GM10266 (cell line): Measurements from ENCODE around the gene C19orf33.

Experiments
- DNase-seq: peaks from one replicate; pipeline ENCODE4 v3.0.0; 2012; ENCODE audit errors: extremely low spot score
- TF ChIP-seq, protein P1 (sequence below): IDR thresholded peaks from 2 replicates; pipeline ENCODE4 v1.5.1; 2012; ENCODE audit warnings: mild to moderate bottlenecking, low read depth; ENCODE audit not compliant: control insufficient read depth, insufficient read depth; ENCODE audit errors: missing control alignments

Gene C19orf33

DNA sequence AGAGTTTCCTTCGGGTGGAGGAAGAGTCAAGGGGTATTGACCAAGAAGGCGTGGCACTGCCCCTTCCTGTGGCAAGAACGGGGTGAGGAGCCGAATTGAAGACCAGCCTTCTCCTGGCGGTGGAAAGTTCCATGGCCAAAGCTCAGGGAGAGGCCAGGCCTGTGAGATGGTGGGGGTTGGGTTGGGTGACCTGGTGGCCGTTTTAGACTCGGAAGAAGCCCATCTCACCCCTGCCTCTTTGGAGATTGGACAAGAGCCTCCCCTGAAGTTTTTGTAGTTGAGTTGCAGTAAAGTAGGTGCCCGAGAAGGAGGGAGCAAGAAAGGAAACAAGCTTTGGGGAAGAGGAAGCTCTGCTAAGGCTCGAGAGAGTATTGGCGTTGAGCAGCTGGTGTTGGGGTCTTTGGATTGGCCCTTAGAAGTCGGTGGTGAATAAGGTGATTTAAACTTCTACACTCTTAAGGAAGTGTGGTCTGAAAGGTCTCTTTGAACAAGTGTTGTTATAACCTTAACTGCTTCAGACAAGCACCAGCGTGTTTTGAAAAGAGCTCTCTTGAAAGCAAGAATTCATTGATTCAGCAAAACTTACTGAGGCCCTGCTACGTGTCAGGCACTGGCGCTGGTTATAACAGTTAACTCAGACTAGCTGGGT is 38.7 kb upstream of the C19orf33 start:
- TF ChIP-seq, protein P1, sequence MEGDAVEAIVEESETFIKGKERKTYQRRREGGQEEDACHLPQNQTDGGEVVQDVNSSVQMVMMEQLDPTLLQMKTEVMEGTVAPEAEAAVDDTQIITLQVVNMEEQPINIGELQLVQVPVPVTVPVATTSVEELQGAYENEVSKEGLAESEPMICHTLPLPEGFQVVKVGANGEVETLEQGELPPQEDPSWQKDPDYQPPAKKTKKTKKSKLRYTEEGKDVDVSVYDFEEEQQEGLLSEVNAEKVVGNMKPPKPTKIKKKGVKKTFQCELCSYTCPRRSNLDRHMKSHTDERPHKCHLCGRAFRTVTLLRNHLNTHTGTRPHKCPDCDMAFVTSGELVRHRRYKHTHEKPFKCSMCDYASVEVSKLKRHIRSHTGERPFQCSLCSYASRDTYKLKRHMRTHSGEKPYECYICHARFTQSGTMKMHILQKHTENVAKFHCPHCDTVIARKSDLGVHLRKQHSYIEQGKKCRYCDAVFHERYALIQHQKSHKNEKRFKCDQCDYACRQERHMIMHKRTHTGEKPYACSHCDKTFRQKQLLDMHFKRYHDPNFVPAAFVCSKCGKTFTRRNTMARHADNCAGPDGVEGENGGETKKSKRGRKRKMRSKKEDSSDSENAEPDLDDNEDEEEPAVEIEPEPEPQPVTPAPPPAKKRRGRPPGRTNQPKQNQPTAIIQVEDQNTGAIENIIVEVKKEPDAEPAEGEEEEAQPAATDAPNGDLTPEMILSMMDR = no peak
- no peak for DNase-seq

DNA sequence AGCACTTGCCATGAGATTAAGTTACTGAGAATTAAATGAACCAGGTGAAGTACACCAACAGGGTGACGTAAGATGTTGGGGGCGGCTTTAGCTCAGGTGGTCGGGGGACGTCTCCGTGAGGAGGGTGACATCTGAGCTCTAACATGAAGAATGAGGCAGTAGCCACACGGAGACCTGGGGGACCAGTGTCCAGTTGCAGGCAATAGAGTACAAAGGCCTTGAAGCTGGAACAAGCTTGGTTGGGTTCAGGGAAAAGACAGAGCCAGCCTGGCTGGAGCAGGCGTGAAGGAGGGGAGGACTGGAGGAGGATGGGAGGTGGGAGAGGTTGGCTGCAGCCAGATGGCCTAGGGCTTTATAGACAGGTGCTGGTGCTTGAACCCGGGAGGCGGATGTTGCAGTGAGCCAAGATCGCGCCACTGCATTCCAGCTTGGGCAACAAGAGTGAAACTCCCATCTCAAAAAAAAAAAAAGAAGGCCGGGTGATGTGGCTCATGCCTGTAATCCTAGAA is 38.1 kb upstream of the C19orf33 start:
- TF ChIP-seq, protein P1 = no peak
- no peak for DNase-seq

DNA sequence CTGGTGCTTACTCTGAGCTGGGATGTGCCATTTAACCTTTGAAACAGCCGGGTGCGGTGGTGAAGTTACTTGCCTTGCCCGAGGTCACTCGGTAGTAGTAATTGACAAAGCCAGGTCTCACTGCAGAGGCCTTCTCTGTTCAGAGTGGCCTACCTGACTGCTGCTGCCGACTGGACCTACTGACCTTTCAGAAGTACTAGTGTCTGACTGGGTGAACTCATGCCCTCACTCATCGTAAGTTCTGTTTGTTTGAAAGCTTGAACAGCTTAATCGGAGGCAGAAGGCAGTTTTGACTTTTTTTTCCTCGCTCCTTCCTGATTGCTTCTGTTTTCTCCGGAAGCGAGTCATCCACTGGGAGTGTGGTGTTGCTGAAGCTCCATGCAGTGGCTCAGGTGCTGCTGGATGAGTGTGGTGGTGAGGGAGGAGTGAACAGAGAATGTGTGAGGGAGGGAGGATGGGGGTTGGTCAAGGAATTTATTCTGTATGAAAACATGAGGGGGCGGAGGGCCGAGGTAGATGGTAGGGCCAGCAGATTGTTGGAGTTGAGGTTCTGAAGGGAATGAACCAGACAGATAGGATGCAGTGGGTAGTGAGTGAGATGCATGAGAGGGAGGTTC is 37.0 kb upstream of the C19orf33 start:
- DNase-seq = no peak
- TF ChIP-seq, protein P1 = no peak

DNA sequence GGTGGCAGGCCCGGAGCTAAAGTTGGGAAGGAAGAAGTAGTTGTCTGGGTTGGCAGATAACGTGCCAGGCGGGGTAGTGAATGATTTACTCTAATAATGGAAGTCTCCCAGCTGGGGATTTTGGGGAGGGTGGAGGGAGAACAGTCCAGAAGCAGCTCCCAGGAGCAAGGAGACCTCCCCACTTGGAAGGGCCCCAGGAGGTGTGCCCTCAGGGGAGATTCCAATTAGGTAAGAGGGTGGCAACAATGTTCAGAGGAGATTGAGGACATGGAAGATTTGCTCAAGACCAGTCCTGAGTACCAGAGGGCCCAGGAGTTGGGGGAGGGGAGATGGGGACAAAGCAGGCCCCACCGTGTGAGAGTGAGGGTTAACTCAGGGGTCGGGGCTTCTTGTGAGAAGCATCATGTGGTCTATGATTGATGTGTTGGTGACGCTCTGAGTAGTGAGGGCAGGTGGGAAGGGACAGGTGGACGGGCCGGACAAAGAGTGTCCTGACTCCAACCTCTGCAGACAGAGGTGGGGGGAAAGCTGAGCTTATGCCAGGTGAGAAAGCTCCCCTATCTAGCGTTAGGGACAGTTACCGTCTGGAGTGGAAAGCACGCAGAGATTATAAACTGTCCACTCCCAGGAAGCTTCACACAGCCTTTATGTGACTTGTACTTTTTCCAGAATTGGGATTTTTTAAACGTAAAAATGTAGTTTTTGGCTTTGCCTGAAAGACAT is 36.1 kb upstream of the C19orf33 start:
- TF ChIP-seq, protein P1 = no peak
- DNase-seq = no peak

DNA sequence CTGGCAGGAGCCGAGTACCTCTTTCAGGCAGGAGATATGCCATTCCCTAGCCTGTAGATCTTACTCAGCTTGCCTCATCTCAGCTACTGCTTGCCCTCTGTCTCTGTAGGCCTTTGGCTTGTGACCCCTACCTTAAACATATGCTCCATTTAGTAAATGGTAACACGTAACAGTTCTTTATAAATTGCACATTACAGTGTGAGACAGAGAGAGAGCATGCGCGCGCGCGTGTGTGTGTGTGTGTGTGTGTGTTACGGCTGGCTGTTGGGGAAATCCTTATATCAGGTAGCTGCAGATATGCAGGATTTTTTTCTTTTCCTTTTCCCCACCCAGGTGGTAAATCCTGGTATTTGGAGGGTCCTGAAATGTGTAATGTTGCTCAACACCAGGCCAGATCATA is 35.5 kb upstream of the C19orf33 start:
- TF ChIP-seq, protein P1 = no peak
- no peak for DNase-seq

DNA sequence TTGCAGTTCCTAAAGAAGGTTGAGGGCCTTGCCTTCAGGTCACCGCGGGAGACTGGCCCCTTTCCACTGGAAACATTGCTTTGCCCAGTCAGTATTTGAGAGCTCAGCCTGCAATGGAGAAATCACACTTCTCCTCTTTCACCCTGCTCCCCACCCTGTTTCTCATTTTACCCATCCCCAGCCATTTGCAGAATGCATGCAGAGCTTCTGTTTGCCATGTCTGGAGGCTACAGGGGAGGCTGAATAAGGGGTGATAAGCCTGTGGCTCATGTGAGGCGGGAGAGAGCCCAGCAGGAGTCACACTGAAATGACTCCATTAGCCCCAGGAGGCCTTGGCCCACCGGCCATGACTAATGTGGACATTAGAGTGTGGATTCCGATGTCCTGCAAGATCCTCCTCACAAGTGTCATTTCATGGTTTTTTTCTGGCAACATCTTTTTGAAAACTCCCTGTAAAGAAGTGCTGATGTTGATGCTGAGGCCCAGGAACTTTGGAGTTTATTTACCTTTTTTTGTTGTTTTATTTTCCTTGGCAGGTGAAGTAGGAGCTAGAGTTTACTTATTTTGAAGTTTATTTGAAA is 33.4 kb upstream of the C19orf33 start:
- TF ChIP-seq, protein P1 = no peak
- DNase-seq = no peak
